Prostate gland (tissue), 2 donors: Measurements from ENCODE around the gene RNASEH2B.

Experiments
- POLR2A ChIP-seq: fragments of 450-650 bp; IDR thresholded peaks from one replicate; pipeline ENCODE4 v1.6.1; 2016; ENCODE audit warnings: antibody characterized with exemption, mild to moderate bottlenecking
- POLR2AphosphoS5 ChIP-seq: sonication (generic); formaldehyde crosslinking; IDR thresholded peaks from one replicate; pipeline ENCODE4 v1.6.1; 2017; ENCODE audit warnings: antibody characterized with exemption
- TF ChIP-seq, protein P1 (sequence below), 4 experiments: fragments of 200-600 bp in 2 of 4; fragments of 450-650 bp in 2 of 4; sonication (generic) in 2 of 4; IDR thresholded peaks; 1 replicate in 3 of 4; 2 replicates in 1 of 4; pipeline ENCODE4 v1.5.1; 2016 to 2019; ENCODE audit warnings: antibody characterized with exemption in 4 of 4, mild to moderate bottlenecking in 2 of 4, moderate library complexity in 2 of 4

DNA sequence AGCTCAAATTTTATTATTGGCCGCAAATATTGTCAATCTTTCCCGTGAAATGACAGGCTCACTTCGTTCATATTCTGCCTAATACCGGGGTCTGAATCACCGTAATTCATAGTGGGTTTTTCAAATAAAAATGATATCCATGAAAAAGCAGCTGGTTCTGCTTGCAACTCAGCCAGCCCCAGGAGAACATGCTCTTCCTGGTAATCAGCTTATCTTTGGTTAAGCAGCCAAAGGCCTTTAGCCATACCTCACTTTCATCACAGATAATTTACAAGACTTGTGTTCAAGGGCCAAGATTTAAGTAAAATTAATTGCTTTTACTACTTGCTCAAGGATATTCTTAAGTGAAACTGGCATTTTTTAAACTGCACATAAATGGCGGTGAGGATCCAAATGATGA, 22.5 kb downstream of the RNASEH2B start:
- TF ChIP-seq, protein P1, sequence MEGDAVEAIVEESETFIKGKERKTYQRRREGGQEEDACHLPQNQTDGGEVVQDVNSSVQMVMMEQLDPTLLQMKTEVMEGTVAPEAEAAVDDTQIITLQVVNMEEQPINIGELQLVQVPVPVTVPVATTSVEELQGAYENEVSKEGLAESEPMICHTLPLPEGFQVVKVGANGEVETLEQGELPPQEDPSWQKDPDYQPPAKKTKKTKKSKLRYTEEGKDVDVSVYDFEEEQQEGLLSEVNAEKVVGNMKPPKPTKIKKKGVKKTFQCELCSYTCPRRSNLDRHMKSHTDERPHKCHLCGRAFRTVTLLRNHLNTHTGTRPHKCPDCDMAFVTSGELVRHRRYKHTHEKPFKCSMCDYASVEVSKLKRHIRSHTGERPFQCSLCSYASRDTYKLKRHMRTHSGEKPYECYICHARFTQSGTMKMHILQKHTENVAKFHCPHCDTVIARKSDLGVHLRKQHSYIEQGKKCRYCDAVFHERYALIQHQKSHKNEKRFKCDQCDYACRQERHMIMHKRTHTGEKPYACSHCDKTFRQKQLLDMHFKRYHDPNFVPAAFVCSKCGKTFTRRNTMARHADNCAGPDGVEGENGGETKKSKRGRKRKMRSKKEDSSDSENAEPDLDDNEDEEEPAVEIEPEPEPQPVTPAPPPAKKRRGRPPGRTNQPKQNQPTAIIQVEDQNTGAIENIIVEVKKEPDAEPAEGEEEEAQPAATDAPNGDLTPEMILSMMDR (IDR thresholded peaks at IDR 0.05), result no peak
- no peak for TF ChIP-seq POLR2AphosphoS5
- TF ChIP-seq POLR2A, result no peak
